T-helper 1 cell treated with Interleukin-12 subunit alpha and Interleukin-12 subunit beta and Interleukin-4 antibody, amounts not matched to agents 30 μg/mL and 1 μg/mL, for 36 hours (primary cell): Measurements from ENCODE around the gene SEL1L3.

Experiments used
- H3K27ac Mint-ChIP-seq: one replicate; pipeline ENCODE4 v1.8.0; 2021; ENCODE audit warnings: mild to moderate bottlenecking, mixed read lengths
- H3K27me3 Mint-ChIP-seq: one replicate; pipeline ENCODE4 v1.8.0; 2021; ENCODE audit warnings: low read depth, mixed read lengths
- H3K36me3 Mint-ChIP-seq: one replicate; pipeline ENCODE4 v1.8.0; 2021; ENCODE audit warnings: low read depth, mixed read lengths
- H3K4me1 Mint-ChIP-seq: one replicate; pipeline ENCODE4 v1.8.0; 2021; ENCODE audit warnings: low read depth, mixed read lengths
- H3K4me3 Mint-ChIP-seq: one replicate; pipeline ENCODE4 v1.8.0; 2021; ENCODE audit warnings: mild to moderate bottlenecking, moderate library complexity, mixed read lengths
- H3K9me3 Mint-ChIP-seq: one replicate; pipeline ENCODE4 v1.8.0; 2021; ENCODE audit warnings: mixed read lengths

Gene SEL1L3

GRCh38 chr4:25826074-25826752, 36.6 kb downstream of the SEL1L3 start:
- Mint-ChIP-seq H3K9me3 (no peaks in the 10 kb centered on the region), H3K27me3 (no peaks in the 10 kb centered on the region), H3K36me3 (peaks cover 25% of the 10 kb centered on the region), H3K4me1 (no peaks in the 10 kb centered on the region), H3K27ac (no peak overlapping the region), H3K4me3 (no peak overlapping the region)

GRCh38 chr4:25823632-25824031, 39.2 kb downstream of the SEL1L3 start:
- H3K4me1 Mint-ChIP-seq, result no peaks in the 10 kb centered on the region

GRCh38 chr4:25821899-25822298, 40.9 kb downstream of the SEL1L3 start:
- no peak overlapping the region for H3K4me3 Mint-ChIP-seq
- no peaks in the 10 kb centered on the region for H3K9me3 Mint-ChIP-seq
- H3K36me3 Mint-ChIP-seq, result peaks cover 39% of the 10 kb centered on the region
- H3K4me1 Mint-ChIP-seq, result no peaks in the 10 kb centered on the region
- H3K27me3 Mint-ChIP-seq, result no peaks in the 10 kb centered on the region
- H3K27ac Mint-ChIP-seq, result no peak overlapping the region

More at GRCh38 chr4:25823632-25824031, 39.2 kb downstream of the SEL1L3 start:
- Mint-ChIP-seq H3K4me3 (no peak overlapping the region), H3K36me3 (peaks cover 31% of the 10 kb centered on the region), H3K9me3 (no peaks in the 10 kb centered on the region), H3K27ac (no peak overlapping the region), H3K27me3 (no peaks in the 10 kb centered on the region)

DNA sequence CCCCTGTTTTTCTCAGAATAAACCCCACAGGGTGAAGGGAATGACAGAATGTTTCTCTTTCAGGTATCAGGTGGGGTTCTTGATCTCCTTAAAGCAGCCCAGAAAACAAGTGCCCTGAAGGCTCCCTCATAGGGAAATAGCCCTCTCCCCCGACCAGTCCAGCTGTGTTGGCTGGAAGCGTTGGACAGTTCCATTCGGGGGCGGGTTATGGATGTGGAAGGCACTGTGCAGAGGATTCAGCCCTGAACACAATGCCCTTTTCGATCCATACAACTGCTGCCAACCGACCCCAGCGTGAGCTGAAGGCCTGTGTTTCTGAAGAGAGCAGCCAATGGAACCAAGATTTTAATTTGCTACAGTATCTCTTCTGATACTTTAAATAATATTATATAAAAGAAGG, 41.5 kb downstream of the SEL1L3 start:
- peaks cover 45% of the 10 kb centered on the region for H3K36me3 Mint-ChIP-seq
- no peaks in the 10 kb centered on the region for H3K9me3 Mint-ChIP-seq
- no peaks in the 10 kb centered on the region for H3K27me3 Mint-ChIP-seq
- H3K4me3 Mint-ChIP-seq, result no peak overlapping the region
- H3K27ac Mint-ChIP-seq, result no peak overlapping the region
- H3K4me1 Mint-ChIP-seq, result no peaks in the 10 kb centered on the region

- Mint-ChIP-seq H3K4me3 (no peak overlapping the region), H3K27me3 (no peaks in the 10 kb centered on the region), H3K4me1 (no peaks in the 10 kb centered on the region), H3K36me3 (peaks cover 45% of the 10 kb centered on the region), H3K9me3 (no peaks in the 10 kb centered on the region), H3K27ac (no peak overlapping the region)
Observed at GRCh38 chr4:25818876-25819275, 43.9 kb downstream of the SEL1L3 start.

DNA sequence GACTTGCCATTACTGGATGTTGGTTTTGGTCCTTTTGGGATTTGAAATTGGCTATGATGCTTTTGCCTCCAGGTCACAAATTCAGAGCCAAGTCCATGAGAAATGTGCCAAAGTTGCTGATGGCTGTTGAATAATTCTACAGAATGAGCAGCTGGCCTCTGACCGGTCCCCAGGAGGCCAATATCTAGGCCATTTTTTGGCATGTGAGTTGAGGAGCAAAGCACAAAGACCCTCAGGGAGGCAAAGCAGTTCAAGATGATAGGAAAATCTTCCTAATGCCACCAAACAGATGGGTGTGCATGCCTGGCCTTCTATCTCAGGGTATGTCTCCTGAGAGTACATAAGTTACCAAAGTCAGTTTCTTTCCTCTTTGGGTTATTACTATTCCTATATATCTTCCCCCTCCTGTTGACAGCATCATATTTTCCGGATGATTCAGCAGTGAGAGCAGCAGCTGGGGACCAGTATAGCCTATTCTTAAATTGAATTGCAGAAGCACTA, 44.4 kb downstream of the SEL1L3 start:
- Mint-ChIP-seq H3K36me3 (peaks cover 45% of the 10 kb centered on the region), H3K9me3 (no peaks in the 10 kb centered on the region), H3K27ac (no peak overlapping the region), H3K4me3 (no peak overlapping the region), H3K27me3 (no peaks in the 10 kb centered on the region), H3K4me1 (no peaks in the 10 kb centered on the region)

- peaks cover 45% of the 10 kb centered on the region for H3K36me3 Mint-ChIP-seq
- H3K4me1 Mint-ChIP-seq, result no peaks in the 10 kb centered on the region
- no peaks in the 10 kb centered on the region for H3K27me3 Mint-ChIP-seq
- H3K9me3 Mint-ChIP-seq, result no peaks in the 10 kb centered on the region
- H3K27ac Mint-ChIP-seq, result no peak overlapping the region
- no peak overlapping the region for H3K4me3 Mint-ChIP-seq
Observed at GRCh38 chr4:25817059-25817681, 45.6 kb downstream of the SEL1L3 start.

- Mint-ChIP-seq H3K27me3 (no peaks in the 10 kb centered on the region), H3K27ac (no peak overlapping the region), H3K4me1 (no peaks in the 10 kb centered on the region), H3K36me3 (peaks cover 43% of the 10 kb centered on the region), H3K9me3 (no peaks in the 10 kb centered on the region), H3K4me3 (no peak overlapping the region)
Observed at GRCh38 chr4:25816591-25817058, 46.2 kb downstream of the SEL1L3 start.

GRCh38 chr4:25815586-25815985, 47.2 kb downstream of the SEL1L3 start:
- Mint-ChIP-seq H3K9me3 (no peaks in the 10 kb centered on the region), H3K27me3 (no peaks in the 10 kb centered on the region), H3K4me1 (no peaks in the 10 kb centered on the region), H3K27ac (no peak overlapping the region), H3K4me3 (no peak overlapping the region), H3K36me3 (peaks cover 45% of the 10 kb centered on the region)

DNA sequence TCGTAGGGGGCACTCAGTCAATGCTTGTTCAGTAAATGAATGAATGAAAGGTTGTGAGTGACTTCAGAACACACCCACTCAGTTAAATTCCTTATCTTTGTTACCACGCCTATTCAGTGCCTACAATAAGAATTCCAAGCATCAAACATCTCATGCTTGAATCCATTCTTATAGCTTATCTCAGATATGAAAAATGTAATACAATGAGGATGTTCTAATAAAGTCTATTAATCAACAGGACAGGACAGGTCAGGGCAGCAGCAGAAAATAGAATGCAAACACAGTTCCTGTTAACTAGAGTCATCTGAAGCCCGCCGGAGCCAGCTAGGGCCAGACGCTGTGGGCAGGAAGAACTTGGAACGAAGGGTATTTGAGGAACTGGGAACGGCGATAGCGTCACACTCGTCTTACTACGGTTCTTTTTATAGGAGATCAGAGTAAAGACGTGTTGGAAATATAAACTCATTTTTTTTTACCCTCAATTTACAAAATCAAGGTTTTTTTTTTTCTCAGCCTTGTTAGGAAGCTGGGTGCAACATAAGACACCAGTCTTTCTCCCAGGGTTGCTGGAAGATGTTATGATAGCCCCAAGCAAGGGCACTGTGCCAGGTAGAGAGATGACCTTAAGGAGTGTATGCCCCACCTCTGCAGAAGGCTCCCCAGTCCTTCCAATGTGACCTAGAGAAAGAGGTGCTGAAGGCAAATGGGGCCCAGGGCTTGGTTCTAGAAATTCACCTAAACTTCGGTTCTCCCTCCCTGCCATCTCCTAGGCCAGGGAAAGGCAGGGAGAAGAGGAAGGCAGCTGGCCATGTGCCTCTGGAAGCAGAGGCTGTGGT, 48.3 kb downstream of the SEL1L3 start:
- no peak overlapping the region for H3K4me3 Mint-ChIP-seq
- no peak overlapping the region for H3K27ac Mint-ChIP-seq
- H3K9me3 Mint-ChIP-seq, result no peaks in the 10 kb centered on the region
- peaks cover 36% of the 10 kb centered on the region for H3K36me3 Mint-ChIP-seq
- H3K27me3 Mint-ChIP-seq, result no peaks in the 10 kb centered on the region
- no peaks in the 10 kb centered on the region for H3K4me1 Mint-ChIP-seq

GRCh38 chr4:25813448-25814106, 49.2 kb downstream of the SEL1L3 start:
- H3K4me1 Mint-ChIP-seq, result no peaks in the 10 kb centered on the region
- no peak overlapping the region for H3K4me3 Mint-ChIP-seq
- peaks cover 30% of the 10 kb centered on the region for H3K36me3 Mint-ChIP-seq

DNA sequence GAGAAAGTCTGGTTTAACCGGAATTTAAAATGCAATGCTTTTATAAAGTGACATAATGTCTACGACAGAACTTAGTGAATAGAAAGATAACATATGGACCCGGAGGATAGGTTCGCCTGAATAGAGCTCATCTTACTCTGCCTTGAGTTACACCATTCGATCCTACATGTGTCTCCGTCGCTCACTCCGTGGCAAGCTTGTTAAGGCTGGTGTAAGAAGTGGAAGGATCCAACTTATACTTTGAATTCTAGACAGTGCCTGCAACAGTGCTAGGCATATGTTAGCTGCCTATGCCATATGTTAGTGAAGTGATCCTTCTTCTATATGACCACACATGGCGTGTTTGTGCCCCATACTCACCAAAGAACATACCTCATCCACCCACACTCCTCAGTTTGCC, 50.9 kb downstream of the SEL1L3 start:
- H3K27ac Mint-ChIP-seq, result no peak overlapping the region
- no peaks in the 10 kb centered on the region for H3K9me3 Mint-ChIP-seq
- H3K4me1 Mint-ChIP-seq, result no peaks in the 10 kb centered on the region
- no peaks in the 10 kb centered on the region for H3K27me3 Mint-ChIP-seq
- H3K4me3 Mint-ChIP-seq, result no peak overlapping the region
- peaks cover 25% of the 10 kb centered on the region for H3K36me3 Mint-ChIP-seq

More at GRCh38 chr4:25813448-25814106, 49.2 kb downstream of the SEL1L3 start:
- Mint-ChIP-seq H3K9me3 (no peaks in the 10 kb centered on the region), H3K27me3 (no peaks in the 10 kb centered on the region), H3K27ac (peak overlapping the region; percentile 5)

- Mint-ChIP-seq H3K27ac (no peak overlapping the region), H3K9me3 (no peaks in the 10 kb centered on the region), H3K27me3 (no peaks in the 10 kb centered on the region), H3K4me1 (no peaks in the 10 kb centered on the region), H3K4me3 (no peak overlapping the region), H3K36me3 (peaks cover 22% of the 10 kb centered on the region)
Observed at GRCh38 chr4:25811374-25811690, 51.5 kb downstream of the SEL1L3 start.
